A673 (cell line): ENCODE results near the gene ECE1.

ENCODE experiments used
- EZH2 ChIP-seq: fragments of 200-600 bp; sonication (generic); IDR thresholded peaks from 2 replicates; pipeline ENCODE4 v1.6.1; 2017; ENCODE audit warnings: borderline replicate concordance, low read depth, mild to moderate bottlenecking, mixed read lengths, antibody characterized with exemption, low read length; ENCODE audit not compliant: poor library complexity, severe bottlenecking
- TF ChIP-seq, protein P1 (sequence below): fragments of 300-800, 200-600 bp; sonication (generic); conservative IDR thresholded peaks from 2 replicates; pipeline ENCODE4 v1.5.1; 2017; ENCODE audit warnings: low read depth, mild to moderate bottlenecking, antibody characterized with exemption, low read length, moderate library complexity, mixed read lengths

DNA sequence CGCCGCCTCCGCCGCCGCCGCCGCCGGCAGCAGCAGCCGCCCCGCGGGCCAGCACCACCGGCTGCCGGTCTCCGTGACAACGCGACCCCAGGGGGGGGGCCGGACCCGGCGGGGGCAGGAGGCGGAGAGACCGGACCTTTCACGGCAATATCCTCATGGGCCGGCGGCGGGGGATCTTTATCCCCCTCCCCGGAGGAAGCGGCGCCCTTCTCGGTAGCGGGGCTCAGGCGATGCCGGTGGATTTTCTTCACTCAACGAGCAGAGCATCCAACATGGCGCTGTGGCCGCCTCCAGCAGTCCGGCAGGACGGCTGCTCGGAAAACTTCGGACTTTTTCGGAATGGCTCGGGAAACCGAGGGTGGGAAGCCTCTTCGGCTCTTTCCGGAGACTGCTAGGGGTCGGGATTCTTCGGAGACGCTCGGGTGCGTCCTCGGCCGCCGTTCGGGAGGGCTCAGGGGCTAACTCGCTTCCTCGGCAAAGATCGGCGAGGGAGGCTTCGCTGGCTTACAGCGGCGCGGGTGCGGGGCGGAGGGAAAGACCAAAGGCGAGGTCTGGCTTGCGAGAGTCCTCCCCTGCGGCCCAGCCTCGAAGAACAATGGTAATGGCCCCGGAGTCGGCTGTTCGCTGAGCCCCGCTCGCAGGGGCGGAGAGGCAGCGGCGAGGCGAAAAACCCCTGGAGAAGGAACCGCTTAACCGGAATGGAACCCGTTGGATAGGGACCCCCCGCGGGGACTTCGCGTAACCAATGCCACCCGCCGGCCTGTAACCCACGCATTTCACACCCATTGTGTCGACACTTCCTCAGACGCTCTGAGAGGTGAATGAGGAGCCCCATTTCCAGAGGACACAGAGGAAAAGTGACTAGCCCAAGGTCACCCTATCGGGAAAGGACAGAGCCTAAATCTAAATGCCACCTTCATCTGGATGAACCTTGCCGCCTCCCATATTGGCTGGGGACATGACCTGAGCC, 113.4 kb downstream of the ECE1 start, which contains the start of gene EIF4G3:
- TF ChIP-seq, protein P1, sequence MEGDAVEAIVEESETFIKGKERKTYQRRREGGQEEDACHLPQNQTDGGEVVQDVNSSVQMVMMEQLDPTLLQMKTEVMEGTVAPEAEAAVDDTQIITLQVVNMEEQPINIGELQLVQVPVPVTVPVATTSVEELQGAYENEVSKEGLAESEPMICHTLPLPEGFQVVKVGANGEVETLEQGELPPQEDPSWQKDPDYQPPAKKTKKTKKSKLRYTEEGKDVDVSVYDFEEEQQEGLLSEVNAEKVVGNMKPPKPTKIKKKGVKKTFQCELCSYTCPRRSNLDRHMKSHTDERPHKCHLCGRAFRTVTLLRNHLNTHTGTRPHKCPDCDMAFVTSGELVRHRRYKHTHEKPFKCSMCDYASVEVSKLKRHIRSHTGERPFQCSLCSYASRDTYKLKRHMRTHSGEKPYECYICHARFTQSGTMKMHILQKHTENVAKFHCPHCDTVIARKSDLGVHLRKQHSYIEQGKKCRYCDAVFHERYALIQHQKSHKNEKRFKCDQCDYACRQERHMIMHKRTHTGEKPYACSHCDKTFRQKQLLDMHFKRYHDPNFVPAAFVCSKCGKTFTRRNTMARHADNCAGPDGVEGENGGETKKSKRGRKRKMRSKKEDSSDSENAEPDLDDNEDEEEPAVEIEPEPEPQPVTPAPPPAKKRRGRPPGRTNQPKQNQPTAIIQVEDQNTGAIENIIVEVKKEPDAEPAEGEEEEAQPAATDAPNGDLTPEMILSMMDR = no peak
- TF ChIP-seq EZH2 = no peak
